HepG2 (cell line): Measurements from ENCODE around the gene LDLRAD3. TPM values are rescaled to one million over a fixed set of nuclear protein-coding genes. Genes with fewer than 3 reads are reported as not detected.

Experiments
- ATAC-seq: fragments of 200-7000 bp; cut with Tn5 transposase; 3 replicates; pipeline ENCODE4 v1.9.1; 2020; ENCODE audit warnings: mild to moderate bottlenecking, moderate library complexity
- BruUV-seq: library from RNA; stranded (reverse); fragments of 400-500 nt; replicated peaks from 2 replicates; lab custom pipeline; 2021; lab: Mats Ljungman, UMichigan
- CTCF ChIA-PET: fragments of 300-600 bp; formaldehyde crosslinking; extraction: SDS; loops from one replicate; lab custom pipeline; 2021; ENCODE audit warnings: low total read pairs, inconsistent platforms, low intra/inter-chr PET ratio; lab: Yijun Ruan, JAX
- POLR2A ChIA-PET: fragments of 350-600 bp; sonication (Branson Sonifier 250); formaldehyde crosslinking; loops from one replicate; lab custom pipeline; 2020; ENCODE audit warnings: antibody characterized with exemption, inconsistent platforms; lab: Yijun Ruan, JAX
- DNase-seq: peaks from one replicate; pipeline ENCODE4 v3.0.0-alpha.2; 2015; ENCODE audit warnings: low spot score
- FAIRE-seq: peaks from 3 replicates; lab custom pipeline; 2011; peaks lifted over from hg19 to GRCh38; lab: Jason Lieb, UNC
- H2AFZ ChIP-seq: one replicate; pipeline ENCODE4 v1.6.1; 2011; ENCODE audit warnings: low read length, inconsistent platforms
- H3K27ac ChIP-seq: fragments of 300-600 bp; 3 replicates; pipeline ENCODE4 v1.8.0; 2011; ENCODE audit warnings: mixed run types, mild to moderate bottlenecking, mixed read lengths, low read length, inconsistent platforms; ENCODE audit not compliant: insufficient read depth; ENCODE audit errors: extremely low read length
- H3K27me3 ChIP-seq, 2 experiments: fragments of 200-600 bp in 1 of 2; 2 replicates in 1 of 2; 3 replicates in 1 of 2; pipeline versions ENCODE4 v1.6.0 to v1.8.0; 2011; ENCODE audit warnings: low read length in 2 of 2, mild to moderate bottlenecking in 2 of 2, moderate library complexity in 2 of 2, inconsistent platforms in 1 of 2; ENCODE audit not compliant: insufficient read depth in 2 of 2, control insufficient read depth in 1 of 2
- H3K36me3 ChIP-seq, 2 experiments: fragments of 200-600 bp in 1 of 2; replicated peaks in 1 of 2; 2 replicates in 1 of 2; 3 replicates in 1 of 2; pipeline versions ENCODE4 v1.5.1 to v1.8.0; 2011; ENCODE audit warnings: low read length in 2 of 2, inconsistent platforms in 1 of 2; ENCODE audit not compliant: insufficient read depth in 2 of 2, control insufficient read depth in 1 of 2
- H3K4me1 ChIP-seq: 2 replicates; pipeline ENCODE4 v1.5.1; 2012; ENCODE audit warnings: low read length, inconsistent platforms; ENCODE audit not compliant: insufficient read depth
- H3K4me2 ChIP-seq: 2 replicates; pipeline ENCODE4 v1.6.0; 2011; ENCODE audit warnings: low read depth, low read length, inconsistent platforms
- H3K4me3 ChIP-seq, 3 experiments: fragments of 200-600 bp in 1 of 3; sonication (generic), shearing (Covaris generic) in 1 of 3; replicated peaks in 1 of 3; 2 replicates each; pipeline ENCODE4 v1.5.1; 2011 to 2016; ENCODE audit warnings: low read length in 3 of 3, inconsistent platforms in 2 of 3, low read depth in 2 of 3, mild to moderate bottlenecking in 2 of 3, control low read depth in 1 of 3, mixed read lengths in 1 of 3; ENCODE audit not compliant: insufficient read depth in 1 of 3
- H3K79me2 ChIP-seq: one replicate; pipeline ENCODE4 v1.6.1; 2011; ENCODE audit warnings: low read length, inconsistent platforms; ENCODE audit not compliant: insufficient read depth
- H3K9ac ChIP-seq: 2 replicates; pipeline ENCODE4 v1.6.0; 2011; ENCODE audit warnings: mild to moderate bottlenecking, low read depth, low read length, inconsistent platforms; ENCODE audit not compliant: insufficient read depth
- H3K9me3 ChIP-seq: 2 replicates; pipeline ENCODE4 v1.5.1; 2012; ENCODE audit warnings: mild to moderate bottlenecking, low read length
- H4K20me1 ChIP-seq: 2 replicates; pipeline ENCODE4 v1.6.0; 2011; ENCODE audit warnings: inconsistent platforms, mild to moderate bottlenecking, low read length, moderate library complexity; ENCODE audit not compliant: insufficient read depth
- DNMT3B ChIP-seq: conservative IDR thresholded peaks from 2 replicates; pipeline ENCODE4 v1.6.1; 2016; ENCODE audit warnings: missing biosample characterization, control low read depth
- HNF1B ChIP-seq: sonication (generic); formaldehyde crosslinking; IDR thresholded peaks from 2 replicates; pipeline ENCODE4 v1.5.1; 2020; ENCODE audit warnings: mild to moderate bottlenecking, moderate library complexity, missing genetic modification reagents
- RAD21 ChIP-seq: fragments of 450-650 bp; formaldehyde crosslinking; IDR thresholded peaks from 2 replicates; pipeline ENCODE4 v1.5.0; 2020; ENCODE audit warnings: mild to moderate bottlenecking
- TEAD3 ChIP-seq: optimal IDR thresholded peaks from 2 replicates; pipeline ENCODE3; 2016; ENCODE audit warnings: borderline replicate concordance
- ZNF562 ChIP-seq: sonication (generic); formaldehyde crosslinking; IDR thresholded peaks from 2 replicates; pipeline ENCODE4 v1.8.0; 2022; ENCODE audit warnings: missing genetic modification reagents, borderline replicate concordance
- WGBS: methylation state at CpG from one replicate; pipeline ENCODE4 v1.1.6; 2017; ENCODE audit warnings: low lambda C conversion rate; 5-methylcytosine and 5-hydroxymethylcytosine counted together
- in situ Hi-C: cut with HindIII; loops from 2 replicates; pipeline ENCODE4 v1.10.0; 2017; ENCODE audit warnings: low pct_unique_long_range_greater_than_20kb; ENCODE audit not compliant: extremely low pct_ligation_motif_present
- intact Hi-C: fragments of 100-400 bp; cut with micrococcal nuclease; formaldehyde crosslinking; loops from one replicate; pipeline ENCODE4 v1.10.0; 2022; ENCODE audit not compliant: unreplicated experiment
- polyA plus RNA-seq, 8 experiments: library from polyadenylated mRNA; depleted of rRNA in 3 of 8; stranded (reverse) in 7 of 8; unstranded in 1 of 8; fragments of >200 nt; fragmentation: Illumina TruSeq in 4 of 8; extraction: Trizol in 4 of 8; gene quantifications; 2 replicates each; pipeline versions ENCODE4 v1.2.1 to v1.2.3, GENCODE V29; 2011 to 2016; ENCODE audit warnings: low read depth in 4 of 8, missing spikeins in 1 of 8, mixed read lengths in 1 of 8; ENCODE audit not compliant: insufficient read depth in 1 of 8
- total RNA-seq, 5 experiments: library from RNA; depleted of rRNA; stranded (reverse); fragments of >200 nt; fragmentation: Illumina TruSeq; extraction: Trizol; gene quantifications; 2 replicates each; pipeline ENCODE4 v1.2.3, GENCODE V29; 2016; ENCODE audit warnings: low read depth in 1 of 5
- TF ChIP-seq, protein P1 (sequence below): sonication (generic); formaldehyde crosslinking; IDR thresholded peaks from 2 replicates; pipeline ENCODE4 v1.4.0; 2020; ENCODE audit warnings: mild to moderate bottlenecking, missing genetic modification reagents
- TF ChIP-seq, protein P2 (sequence below): sonication (generic); formaldehyde crosslinking; IDR thresholded peaks from 2 replicates; pipeline ENCODE4 v1.5.0; 2020; ENCODE audit warnings: mild to moderate bottlenecking, missing genetic modification reagents, moderate library complexity

LDLRAD3 gene
- total and polyA plus RNA-seq, 2 of the 13 experiments (the other 11 are each of a cell fraction or from before 2014, with no cell fraction given): 0.50 to 0.60 TPM

GRCh38 chr11:36257351-36257750 is 313.5 kb downstream of the LDLRAD3 start (continued):
- TF ChIP-seq, protein P1, sequence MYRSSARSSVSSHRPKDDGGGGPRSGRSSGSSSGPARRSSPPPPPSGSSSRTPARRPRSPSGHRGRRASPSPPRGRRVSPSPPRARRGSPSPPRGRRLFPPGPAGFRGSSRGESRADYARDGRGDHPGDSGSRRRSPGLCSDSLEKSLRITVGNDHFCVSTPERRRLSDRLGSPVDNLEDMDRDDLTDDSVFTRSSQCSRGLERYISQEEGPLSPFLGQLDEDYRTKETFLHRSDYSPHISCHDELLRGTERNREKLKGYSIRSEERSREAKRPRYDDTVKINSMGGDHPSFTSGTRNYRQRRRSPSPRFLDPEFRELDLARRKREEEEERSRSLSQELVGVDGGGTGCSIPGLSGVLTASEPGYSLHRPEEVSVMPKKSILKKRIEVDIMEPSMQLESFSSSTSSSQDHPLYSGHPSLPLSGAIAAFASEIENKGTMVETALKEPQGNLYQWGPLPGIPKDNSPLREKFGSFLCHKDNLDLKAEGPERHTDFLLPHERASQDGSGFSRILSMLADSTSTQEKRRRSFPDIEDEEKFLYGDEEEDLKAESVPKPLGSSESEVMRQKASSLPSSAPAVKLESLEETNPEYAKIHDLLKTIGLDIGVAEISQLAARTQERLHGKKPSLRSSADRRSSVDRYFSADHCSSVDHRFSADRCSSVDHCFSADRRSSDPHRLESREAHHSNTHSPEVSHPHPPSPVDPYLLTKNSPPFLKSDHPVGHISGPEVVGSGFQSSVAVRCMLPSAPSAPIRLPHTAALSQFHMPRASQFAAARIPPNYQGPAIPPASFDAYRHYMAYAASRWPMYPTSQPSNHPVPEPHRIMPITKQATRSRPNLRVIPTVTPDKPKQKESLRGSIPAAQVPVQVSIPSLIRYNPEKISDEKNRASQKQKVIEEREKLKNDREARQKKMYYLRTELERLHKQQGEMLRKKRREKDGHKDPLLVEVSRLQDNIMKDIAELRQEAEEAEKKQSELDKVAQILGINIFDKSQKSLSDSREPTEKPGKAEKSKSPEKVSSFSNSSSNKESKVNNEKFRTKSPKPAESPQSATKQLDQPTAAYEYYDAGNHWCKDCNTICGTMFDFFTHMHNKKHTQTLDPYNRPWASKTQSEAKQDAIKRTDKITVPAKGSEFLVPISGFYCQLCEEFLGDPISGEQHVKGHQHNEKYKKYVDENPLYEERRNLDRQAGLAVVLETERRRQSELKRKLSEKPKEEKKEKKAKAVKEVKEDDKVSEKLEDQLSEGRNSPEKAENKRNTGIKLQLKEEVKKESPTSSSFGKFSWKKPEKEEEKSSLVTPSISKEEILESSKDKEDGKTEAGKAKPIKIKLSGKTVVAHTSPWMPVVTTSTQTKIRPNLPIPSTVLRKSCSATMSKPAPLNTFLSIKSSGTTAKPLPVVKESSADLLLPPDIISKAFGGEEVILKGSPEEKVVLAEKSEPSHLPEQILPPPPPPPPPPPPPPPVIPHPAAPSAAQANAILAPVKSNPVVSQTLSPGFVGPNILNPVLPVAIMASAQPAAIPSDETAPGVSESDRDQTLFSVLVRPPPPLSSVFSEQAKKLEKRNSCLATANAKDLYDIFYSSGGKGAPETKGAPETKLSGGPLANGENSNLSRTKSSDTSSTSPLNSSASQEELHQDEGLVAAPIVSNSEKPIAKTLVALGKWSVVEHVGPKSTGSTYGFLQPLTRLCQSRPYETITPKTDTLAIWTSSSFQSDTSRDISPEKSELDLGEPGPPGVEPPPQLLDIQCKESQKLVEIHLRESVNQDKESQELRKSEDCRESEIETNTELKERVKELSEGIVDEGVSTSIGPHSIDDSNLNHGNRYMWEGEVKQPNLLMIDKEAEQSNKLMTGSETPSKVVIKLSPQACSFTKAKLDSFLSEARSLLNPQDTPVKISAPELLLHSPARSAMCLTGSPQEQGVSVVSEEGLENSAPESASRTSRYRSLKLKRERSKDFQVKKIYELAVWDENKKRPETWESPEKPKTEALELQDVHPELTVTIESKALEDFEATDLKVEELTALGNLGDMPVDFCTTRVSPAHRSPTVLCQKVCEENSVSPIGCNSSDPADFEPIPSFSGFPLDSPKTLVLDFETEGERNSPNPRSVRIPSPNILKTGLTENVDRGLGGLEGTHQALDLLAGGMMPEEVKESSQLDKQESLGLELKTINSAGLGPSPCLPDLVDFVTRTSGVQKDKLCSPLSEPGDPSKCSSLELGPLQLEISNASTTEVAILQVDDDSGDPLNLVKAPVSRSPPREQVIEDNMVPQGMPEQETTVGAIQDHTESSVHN (CRISPR knock-in tag): no peak

DNA sequence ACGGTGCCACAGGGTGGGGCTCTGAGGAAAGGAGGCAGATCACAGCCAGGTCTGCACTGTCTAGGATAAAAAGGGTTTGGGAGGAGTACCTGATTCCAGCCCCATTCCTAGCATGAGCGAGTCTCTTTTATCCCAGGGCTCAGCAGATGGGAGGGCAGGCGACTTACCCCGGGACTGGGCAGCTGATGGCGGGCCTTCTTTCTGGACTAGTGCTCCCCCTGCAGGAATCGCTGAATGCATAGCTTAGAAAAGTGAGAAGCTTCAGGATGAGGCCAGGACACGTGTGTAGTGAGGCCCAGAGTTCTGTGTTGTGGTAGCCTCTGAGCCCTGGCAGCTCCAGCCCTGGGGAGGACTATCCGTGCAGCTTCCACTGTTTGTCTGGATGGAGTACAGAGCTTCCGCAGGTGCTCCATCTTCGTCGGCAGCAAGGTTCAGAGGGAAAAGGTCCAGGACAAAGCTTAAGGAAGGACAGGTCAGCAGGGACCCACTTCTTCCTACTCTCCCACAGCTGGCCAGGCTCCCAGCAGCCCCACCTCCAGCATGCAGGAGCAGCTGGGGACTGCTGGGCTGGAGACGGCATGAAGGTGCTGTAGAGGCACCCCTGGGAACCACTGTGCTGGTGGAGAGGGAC is 315.0 kb downstream of the LDLRAD3 start:
- no peak overlapping the region for H3K4me2 ChIP-seq
- H3K27ac ChIP-seq: no peak overlapping the region
- ChIA-PET CTCF (interaction anchor here (1.4 kb wide), 1 partner anchor 643 kb away, joined by 4 read pairs; no protein-coding TSS in a partner anchor), POLR2A (no interaction called here)
- in situ Hi-C loops: loop anchor here (25.0 kb wide), 1 partner anchor 772 kb away; no protein-coding TSS in a partner anchor
- H4K20me1 ChIP-seq: no peaks in the 10 kb centered on the region
- H3K27me3 ChIP-seq: peaks cover 3 to 28% of the 10 kb centered on the region in 2 experiments; a peak in 4 of 5 replicates
- no peaks in the 10 kb centered on the region for H3K4me1 ChIP-seq
- intact Hi-C loops: loop anchor here (1.0 to 5.0 kb wide), 3 partner anchors 216 to 643 kb away; no protein-coding TSS in a partner anchor
- H2AFZ ChIP-seq: no peak overlapping the region
- no peak overlapping the region for H3K9ac ChIP-seq
- BruUV-seq: no TSS peak
- H3K9me3 ChIP-seq: no peaks in the 10 kb centered on the region
- no peak overlapping the region for H3K4me3 ChIP-seq
- peak; percentile 94 for ATAC-seq
- 8% methylated on average over 2 of the region's 12 CpGs for WGBS
- no peaks in the 10 kb centered on the region for H3K36me3 ChIP-seq
- no peaks in the 10 kb centered on the region for H3K79me2 ChIP-seq
- DNase-seq: peak; percentile 29
- FAIRE-seq: peak; percentile 34
- TF ChIP-seq ZNF562: no peak
- no peak for TF ChIP-seq HNF1B
- peak; percentile 22 for TF ChIP-seq TEAD3 (CRISPR knock-in tag)
- TF ChIP-seq, protein P2, sequence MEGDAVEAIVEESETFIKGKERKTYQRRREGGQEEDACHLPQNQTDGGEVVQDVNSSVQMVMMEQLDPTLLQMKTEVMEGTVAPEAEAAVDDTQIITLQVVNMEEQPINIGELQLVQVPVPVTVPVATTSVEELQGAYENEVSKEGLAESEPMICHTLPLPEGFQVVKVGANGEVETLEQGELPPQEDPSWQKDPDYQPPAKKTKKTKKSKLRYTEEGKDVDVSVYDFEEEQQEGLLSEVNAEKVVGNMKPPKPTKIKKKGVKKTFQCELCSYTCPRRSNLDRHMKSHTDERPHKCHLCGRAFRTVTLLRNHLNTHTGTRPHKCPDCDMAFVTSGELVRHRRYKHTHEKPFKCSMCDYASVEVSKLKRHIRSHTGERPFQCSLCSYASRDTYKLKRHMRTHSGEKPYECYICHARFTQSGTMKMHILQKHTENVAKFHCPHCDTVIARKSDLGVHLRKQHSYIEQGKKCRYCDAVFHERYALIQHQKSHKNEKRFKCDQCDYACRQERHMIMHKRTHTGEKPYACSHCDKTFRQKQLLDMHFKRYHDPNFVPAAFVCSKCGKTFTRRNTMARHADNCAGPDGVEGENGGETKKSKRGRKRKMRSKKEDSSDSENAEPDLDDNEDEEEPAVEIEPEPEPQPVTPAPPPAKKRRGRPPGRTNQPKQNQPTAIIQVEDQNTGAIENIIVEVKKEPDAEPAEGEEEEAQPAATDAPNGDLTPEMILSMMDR (CRISPR knock-in tag): peak; percentile 75
- TF ChIP-seq RAD21: peak; percentile 27; the same call in 1 of the 2 replicates
- no peak for TF ChIP-seq DNMT3B (CRISPR knock-in tag)
